Ishikawa (cell line): Measurements from ENCODE around the gene RIN3.

Experiments used
- CEBPB ChIP-seq: IDR thresholded peaks from 2 replicates; pipeline ENCODE4 v1.6.1; 2012
- CREB1 ChIP-seq: IDR thresholded peaks from 2 replicates; pipeline ENCODE4 v1.6.1; 2012; ENCODE audit warnings: low read depth
- EGR1 ChIP-seq: IDR thresholded peaks from 2 replicates; pipeline ENCODE4 v1.6.1; 2012
- EP300 ChIP-seq: IDR thresholded peaks from 2 replicates; pipeline ENCODE4 v1.6.1; 2012; ENCODE audit warnings: borderline replicate concordance
- FOXM1 ChIP-seq: IDR thresholded peaks from 2 replicates; pipeline ENCODE4 v1.6.1; 2012; ENCODE audit warnings: low read depth, borderline replicate concordance
- MAX ChIP-seq: IDR thresholded peaks from 2 replicates; pipeline ENCODE4 v1.6.1; 2012
- NFIC ChIP-seq: IDR thresholded peaks from 2 replicates; pipeline ENCODE4 v1.6.1; 2012
- RAD21 ChIP-seq: IDR thresholded peaks from 2 replicates; pipeline ENCODE4 v1.6.1; 2012; ENCODE audit warnings: low read depth
- REST ChIP-seq: IDR thresholded peaks from 2 replicates; pipeline ENCODE4 v1.6.1; 2012; ENCODE audit warnings: low read depth, mild to moderate bottlenecking
- TAF1 ChIP-seq: IDR thresholded peaks from 2 replicates; pipeline ENCODE4 v1.6.1; 2012; ENCODE audit warnings: low read depth, mild to moderate bottlenecking
- TCF12 ChIP-seq: IDR thresholded peaks from 2 replicates; pipeline ENCODE4 v1.6.1; 2012; ENCODE audit warnings: low read depth
- TEAD4 ChIP-seq: IDR thresholded peaks from 2 replicates; pipeline ENCODE4 v1.6.1; 2012
- USF1 ChIP-seq: IDR thresholded peaks from 2 replicates; pipeline ENCODE4 v1.6.1; 2012
- YY1 ChIP-seq: IDR thresholded peaks from 2 replicates; pipeline ENCODE4 v1.6.1; 2012; ENCODE audit warnings: low read depth
- ZBTB7A ChIP-seq: IDR thresholded peaks from 2 replicates; pipeline ENCODE4 v1.6.1; 2012; ENCODE audit warnings: low read depth

Gene RIN3

GRCh38 chr14:92499234-92499633, 14.3 kb upstream of the RIN3 start:
- no peak for TF ChIP-seq TAF1
- TF ChIP-seq CREB1: no peak
- TF ChIP-seq TCF12: no peak

- no peak for TF ChIP-seq TEAD4
Measured at GRCh38 chr14:92500491-92500941, 13.1 kb upstream of the RIN3 start.

- TF ChIP-seq TCF12: no peak
- no peak for TF ChIP-seq TAF1
- TF ChIP-seq CREB1: no peak
- TF ChIP-seq TEAD4: no peak
- TF ChIP-seq YY1: no peak
- TF ChIP-seq REST: no peak
- TF ChIP-seq USF1: no peak
- no peak for TF ChIP-seq CEBPB
- no peak for TF ChIP-seq RAD21
- TF ChIP-seq FOXM1: no peak
- no peak for TF ChIP-seq MAX
Measured at GRCh38 chr14:92501891-92502351, 11.7 kb upstream of the RIN3 start.

- TF ChIP-seq CEBPB: no peak
- no peak for TF ChIP-seq YY1
- no peak for TF ChIP-seq ZBTB7A
- no peak for TF ChIP-seq TCF12
- no peak for TF ChIP-seq NFIC
- TF ChIP-seq EGR1: no peak
- TF ChIP-seq CREB1: no peak
- TF ChIP-seq RAD21: no peak
- TF ChIP-seq MAX: no peak
Measured at GRCh38 chr14:92502541-92503286, 10.9 kb upstream of the RIN3 start.

- TF ChIP-seq EP300 (peak; percentile 45; the same call in 1 of the 2 replicates), TCF12 (0 out of 2 replicates have a peak, but pooled peaks have one; percentile 65), MAX (peak; percentile 37; the same call in 1 of the 2 replicates), NFIC (0 out of 2 replicates have a peak, but pooled peaks have one; percentile 8), TEAD4 (peak; percentile 89), YY1 (no peak), ZBTB7A (no peak)
Measured at GRCh38 chr14:92503756-92504491, 9.7 kb upstream of the RIN3 start.

- TF ChIP-seq YY1: no peak
- TF ChIP-seq RAD21: no peak
- TF ChIP-seq EGR1: no peak
- no peak for TF ChIP-seq ZBTB7A
- no peak for TF ChIP-seq NFIC
- TF ChIP-seq USF1: no peak
- TF ChIP-seq TEAD4: no peak
- TF ChIP-seq TCF12: no peak
Measured at GRCh38 chr14:92505826-92506225, 7.8 kb upstream of the RIN3 start.

GRCh38 chr14:92506231-92506630, 7.3 kb upstream of the RIN3 start:
- no peak for TF ChIP-seq EGR1
- TF ChIP-seq CEBPB: no peak
- TF ChIP-seq MAX: no peak
- no peak for TF ChIP-seq TCF12
- TF ChIP-seq USF1: no peak
- TF ChIP-seq FOXM1: no peak
- no peak for TF ChIP-seq YY1
- no peak for TF ChIP-seq REST
- no peak for TF ChIP-seq RAD21
- TF ChIP-seq EP300: no peak
- TF ChIP-seq NFIC: no peak
- TF ChIP-seq ZBTB7A: no peak
- TF ChIP-seq TAF1: no peak
- TF ChIP-seq TEAD4: no peak
- TF ChIP-seq CREB1: no peak
